GM12878 (cell line): ENCODE measurements around the gene MED22. TPM values are rescaled to one million over a fixed set of nuclear protein-coding genes. Genes with fewer than 3 reads are reported as not detected.

Experiments used
- ATAC-seq: fragments of 200-7000 bp; cut with Tn5 transposase; 3 replicates; pipeline ENCODE4 v1.9.1; 2020; ENCODE audit warnings: mild to moderate bottlenecking, moderate library complexity
- BruUV-seq: library from RNA; stranded (reverse); fragments of 400-500 nt; replicated peaks from 2 replicates; lab custom pipeline; 2021; lab: Mats Ljungman, UMichigan
- CTCF ChIA-PET: fragments of 300-600 bp; sonication (Branson Sonifier 250); formaldehyde crosslinking; extraction: SDS; loops from one replicate; lab custom pipeline; 2021; ENCODE audit warnings: inconsistent platforms; lab: Yijun Ruan, JAX
- POLR2A ChIA-PET: fragments of 350-600 bp; formaldehyde crosslinking; extraction: SDS; loops from one replicate; lab custom pipeline; 2021; ENCODE audit warnings: inconsistent platforms; lab: Charles Lee
- RAD21 ChIA-PET: fragments of 300-600 bp; sonication (Branson Sonifier 250); formaldehyde crosslinking; loops from one replicate; lab custom pipeline; 2023; ENCODE audit warnings: antibody characterized with exemption; ENCODE audit not compliant: unreplicated experiment; lab: Charles Lee
- SMC1A ChIA-PET: fragments of 300-600 bp; sonication (Branson Sonifier 250); formaldehyde crosslinking; loops from one replicate; lab custom pipeline; 2023; ENCODE audit not compliant: unreplicated experiment, uncharacterized antibody; lab: Charles Lee
- DNase-seq: peaks from one replicate; pipeline ENCODE4 v3.0.0-alpha.2; 2011; ENCODE audit warnings: low read depth, low spot score
- FAIRE-seq: peaks from 3 replicates; lab custom pipeline; 2011; peaks lifted over from hg19 to GRCh38; lab: Jason Lieb, UNC
- H2AFZ ChIP-seq: 2 replicates; pipeline ENCODE4 v1.6.0; 2011; ENCODE audit warnings: low read depth, low read length, control low read depth; ENCODE audit not compliant: control insufficient read depth
- H3K27ac ChIP-seq: 2 replicates; pipeline ENCODE4 v1.5.1; 2011; ENCODE audit warnings: control low read depth; ENCODE audit not compliant: control insufficient read depth, insufficient read depth
- H3K27me3 ChIP-seq, 2 experiments: replicated peaks in 1 of 2; 2 replicates each; pipeline versions ENCODE4 v1.6.0 to v1.6.1; 2011; ENCODE audit warnings: low read length in 1 of 2; ENCODE audit not compliant: control insufficient read depth in 2 of 2, insufficient read depth in 2 of 2
- H3K36me3 ChIP-seq, 2 experiments: 2 replicates each; pipeline ENCODE4 v1.5.1; 2011; ENCODE audit warnings: low read length in 1 of 2; ENCODE audit not compliant: control insufficient read depth in 2 of 2, insufficient read depth in 2 of 2
- H3K4me1 ChIP-seq: 2 replicates; pipeline ENCODE4 v1.6.1; 2011; ENCODE audit warnings: mild to moderate bottlenecking, low read length, moderate library complexity, mixed read lengths; ENCODE audit not compliant: control insufficient read depth, insufficient read depth
- H3K4me2 ChIP-seq: 2 replicates; pipeline ENCODE4 v1.6.0; 2011; ENCODE audit warnings: control low read depth; ENCODE audit not compliant: control insufficient read depth, insufficient read depth
- H3K4me3 ChIP-seq: fragments of 200-600 bp; sonication (generic); 2 replicates; pipeline ENCODE4 v1.5.1; 2016
- H3K79me2 ChIP-seq: 2 replicates; pipeline ENCODE4 v1.6.0; 2011; ENCODE audit warnings: low read length; ENCODE audit not compliant: control insufficient read depth, insufficient read depth
- H3K9ac ChIP-seq: 2 replicates; pipeline ENCODE4 v1.8.0; 2011; ENCODE audit warnings: low read length, control low read depth, mixed read lengths; ENCODE audit not compliant: control insufficient read depth, insufficient read depth
- H3K9me3 ChIP-seq: replicated peaks from 3 replicates; pipeline ENCODE4 v1.5.1; 2011; ENCODE audit warnings: mild to moderate bottlenecking, low read length; ENCODE audit not compliant: control insufficient read depth, insufficient read depth
- H4K20me1 ChIP-seq: 2 replicates; pipeline ENCODE4 v1.6.0; 2011; ENCODE audit not compliant: control insufficient read depth, insufficient read depth
- CBX5 ChIP-seq: sonication (generic); IDR thresholded peaks from 2 replicates; pipeline ENCODE4 v1.6.1; 2016; ENCODE audit warnings: low read depth, moderate library complexity, mild to moderate bottlenecking, inconsistent platforms
- CHD1 ChIP-seq: IDR thresholded peaks from 2 replicates; pipeline ENCODE4 v1.6.1; 2012; ENCODE audit warnings: low read depth, low read length, improper control_type of control experiment
- CHD4 ChIP-seq: fragments of 200-600 bp; sonication (generic); IDR thresholded peaks from 2 replicates; pipeline ENCODE4 v1.6.1; 2016; ENCODE audit warnings: mild to moderate bottlenecking
- ETV6 ChIP-seq, 2 experiments: fragments of 450-650 bp in 1 of 2; IDR thresholded peaks in 1 of 2; conservative IDR thresholded peaks in 1 of 2; 2 replicates each; pipeline ENCODE4 v1.6.1; 2014; ENCODE audit warnings: antibody characterized with exemption in 1 of 2, borderline replicate concordance in 1 of 2, low read depth in 1 of 2, mild to moderate bottlenecking in 1 of 2, moderate library complexity in 1 of 2
- PBX3 ChIP-seq: IDR thresholded peaks from 2 replicates; pipeline ENCODE4 v1.6.1; 2011; ENCODE audit warnings: mild to moderate bottlenecking, low read depth, low read length, moderate library complexity; ENCODE audit not compliant: insufficient replicate concordance
- POLR2A ChIP-seq: IDR thresholded peaks from 2 replicates; pipeline ENCODE4 v1.6.1; 2011; ENCODE audit warnings: low read depth, mild to moderate bottlenecking, low read length
- RB1 ChIP-seq: fragments of 450-650 bp; formaldehyde crosslinking; IDR thresholded peaks from 2 replicates; pipeline ENCODE4 v1.6.1; 2017; ENCODE audit warnings: mild to moderate bottlenecking, borderline replicate concordance
- SMARCA5 ChIP-seq: fragments of 450-650 bp; IDR thresholded peaks from 2 replicates; pipeline ENCODE4 v1.6.1; 2017; ENCODE audit warnings: mild to moderate bottlenecking
- SMC3 ChIP-seq: IDR thresholded peaks from 2 replicates; pipeline ENCODE4 v1.6.1; 2011; ENCODE audit warnings: low read length, improper control_type of control experiment, borderline replicate concordance
- ZBTB11 ChIP-seq: fragments of 450-650 bp; formaldehyde crosslinking; IDR thresholded peaks from 2 replicates; pipeline ENCODE4 v1.5.0; 2022; ENCODE audit warnings: mild to moderate bottlenecking, missing genetic modification characterization
- ZNF24 ChIP-seq: fragments of 450-650 bp; IDR thresholded peaks from 2 replicates; pipeline ENCODE4 v1.6.1; 2017; ENCODE audit warnings: antibody characterized with exemption, mild to moderate bottlenecking
- WGBS: methylation state at CpG from one replicate; pipeline ENCODE4 v1.1.6; 2016; ENCODE audit warnings: low lambda C conversion rate; ENCODE audit not compliant: insufficient replicate concordance, insufficient coverage; ENCODE audit errors: missing lambda C conversion rate; 5-methylcytosine and 5-hydroxymethylcytosine counted together
- in situ Hi-C: fragments of 300-500 bp; cut with MboI; formaldehyde crosslinking; loops from 9 replicates; pipeline ENCODE4 v1.14.3; 2018; ENCODE audit warnings: mixed read lengths
- intact Hi-C: fragments of 100-400 bp; cut with micrococcal nuclease; formaldehyde crosslinking; loops from one replicate; pipeline ENCODE4 v1.14.2; 2022; ENCODE audit not compliant: unreplicated experiment
- polyA plus RNA-seq, 11 experiments: library from polyadenylated mRNA; depleted of rRNA in 4 of 11; unstranded in 6 of 11; stranded (reverse) in 5 of 11; fragments of >200 nt; fragmentation: Nextera tagmentation in 4 of 11; fragmentation: Illumina TruSeq in 1 of 11; extraction: Ambion mirVana in 4 of 11; extraction: Trizol in 1 of 11; gene quantifications; 1 replicate in 1 of 11; 2 replicates in 10 of 11; pipeline versions ENCODE4 v1.2.1 to v1.2.3, GENCODE V29; 2011 to 2016; ENCODE audit warnings: inconsistent platforms in 2 of 11, missing spikeins in 2 of 11, low read depth in 1 of 11
- total RNA-seq, 4 experiments: library from RNA; depleted of rRNA in 3 of 4; stranded (reverse); fragments of >200 nt in 3 of 4; fragmentation: Illumina TruSeq in 1 of 4; extraction: Trizol in 1 of 4; gene quantifications; 2 replicates each; pipeline versions ENCODE4 v1.2.1 to v1.2.3, GENCODE V29; 2013 to 2021
- TF ChIP-seq, protein P1 (sequence below): IDR thresholded peaks from 2 replicates; pipeline ENCODE4 v1.6.1; 2012; ENCODE audit warnings: low read depth, low read length, improper control_type of control experiment

MED22 gene
- total and polyA plus RNA-seq, 10 of the 15 experiments (the other 5 are each of a cell fraction or from before 2014, with no cell fraction given), result 1.4 to 42.1 (median 24.6) TPM

DNA sequence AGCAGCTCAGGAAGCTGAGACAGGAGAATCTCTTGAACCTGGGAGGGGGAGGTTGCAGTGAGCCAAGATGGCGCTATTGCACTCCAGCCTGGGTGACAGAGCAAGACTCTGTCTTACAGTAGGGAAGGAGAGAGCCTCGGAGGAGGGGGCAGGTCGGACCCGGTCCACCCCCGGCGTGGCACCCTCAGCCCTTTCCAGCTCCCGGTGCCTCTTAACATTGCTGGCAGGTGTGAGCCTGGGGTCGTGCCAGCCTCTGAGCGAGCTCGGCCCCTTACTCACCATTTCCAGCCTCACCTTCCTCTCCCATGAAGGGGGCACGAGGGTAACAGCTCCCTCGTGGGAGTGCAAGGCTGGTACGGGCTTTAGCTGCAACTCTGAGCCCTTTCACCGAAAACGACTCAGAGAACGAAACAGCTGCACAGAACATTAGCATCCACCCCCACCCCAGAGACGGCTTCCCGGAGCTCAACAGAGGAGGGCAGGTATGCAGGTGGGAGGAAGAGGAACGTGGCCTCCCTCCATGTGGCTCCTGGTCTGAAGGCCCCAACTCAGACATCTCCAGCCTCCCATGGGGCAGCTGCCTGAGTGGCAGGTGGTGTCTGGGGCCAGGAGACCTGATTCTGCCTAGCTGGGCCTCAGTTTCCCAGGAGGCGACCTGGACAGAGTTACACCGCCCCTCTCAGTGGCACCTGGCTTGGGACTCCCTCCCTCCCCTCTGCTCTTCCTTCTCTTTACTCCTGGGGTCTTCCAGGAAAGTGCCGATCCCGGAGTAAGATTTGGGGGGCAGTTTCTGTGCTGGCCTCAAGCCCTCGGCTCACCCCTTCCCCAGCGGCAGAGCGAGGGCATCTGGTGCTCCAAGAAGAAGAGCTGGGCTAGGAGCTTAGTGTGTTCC is 44.4 kb downstream of the MED22 start (continued):
- TF ChIP-seq CBX5, result no peak
- TF ChIP-seq CHD4, result no peak
- no peak for TF ChIP-seq ETV6 (conservative IDR thresholded peaks at IDR 0.05 in 1 of 2, IDR thresholded peaks at IDR 0.05 in 1 of 2; ENCODE audit: borderline replicate concordance in 1 of 2, low read depth in 1 of 2)
- TF ChIP-seq ZNF24, result no peak
- TF ChIP-seq, all 136 proteins: peak for 0

DNA sequence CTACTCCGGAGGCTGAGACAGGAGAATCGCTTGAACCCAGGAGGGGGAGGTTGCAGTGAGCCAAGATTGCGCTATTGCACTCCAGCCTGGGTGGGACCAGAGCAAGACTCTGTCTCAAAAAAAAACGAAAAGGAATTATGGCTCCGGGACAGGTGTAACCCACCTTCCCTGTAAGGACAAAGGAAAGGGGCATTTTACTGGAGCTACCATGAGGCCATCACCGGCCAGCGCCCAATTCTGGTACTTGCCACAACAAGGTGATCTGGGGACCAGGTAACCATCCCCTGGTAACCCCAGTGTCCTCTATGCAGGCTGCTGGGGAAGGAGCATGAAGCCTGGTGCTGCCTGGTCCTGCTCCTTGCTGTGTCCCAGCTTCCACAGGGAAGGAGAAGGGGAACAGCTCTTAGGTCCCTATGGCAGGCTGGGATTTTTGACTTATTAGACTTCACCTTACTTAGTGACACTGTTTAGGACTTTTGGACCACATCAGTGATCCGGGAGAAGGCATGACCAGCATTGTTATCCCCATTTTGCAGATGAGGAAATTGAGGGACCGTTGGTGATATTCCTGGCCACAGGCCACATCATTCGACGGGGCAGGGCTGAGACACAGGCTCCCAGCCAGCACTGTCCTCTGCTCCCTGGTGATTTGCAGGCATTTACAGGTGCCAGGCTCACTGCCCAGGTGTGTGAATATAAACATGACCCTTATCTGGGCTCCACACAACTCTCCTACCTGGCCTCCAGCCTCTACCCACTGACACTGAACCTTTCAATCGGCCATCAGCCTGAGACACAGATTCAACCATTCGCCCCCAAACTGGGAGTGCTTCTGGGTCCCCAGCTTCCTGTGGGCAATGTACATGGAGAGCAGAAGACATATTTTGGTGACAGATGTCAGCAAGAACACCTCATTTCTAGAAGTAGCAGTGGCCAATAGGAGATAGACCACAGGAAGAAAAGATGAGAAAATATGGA is 46.4 kb downstream of the MED22 start:
- no peak overlapping the region for H3K27ac ChIP-seq
- 47% methylated on average over 13 of the region's 13 CpGs for WGBS

More for the DNA sequence above, 46.4 kb downstream of the MED22 start:
- no peak for DNase-seq
- CTCF ChIA-PET, result no interaction called here
- no peak for FAIRE-seq
- H3K9me3 ChIP-seq, result no peaks in the 10 kb centered on the region
- no peaks in the 10 kb centered on the region for H3K36me3 ChIP-seq
- H3K4me1 ChIP-seq, result no peaks in the 10 kb centered on the region
- no peaks in the 10 kb centered on the region; a peak in 2 of 4 replicates for H3K27me3 ChIP-seq
- no peak overlapping the region for H2AFZ ChIP-seq
- ATAC-seq, result no peak
- H3K4me2 ChIP-seq, result no peak overlapping the region
- H3K9ac ChIP-seq, result no peak overlapping the region
- no peaks in the 10 kb centered on the region for H4K20me1 ChIP-seq
- SMC1A ChIA-PET, result no interaction called here
- no peak overlapping the region for H3K4me3 ChIP-seq
- POLR2A ChIA-PET, result no interaction called here
- H3K79me2 ChIP-seq, result no peaks in the 10 kb centered on the region
- RAD21 ChIA-PET, result no interaction called here
- in situ Hi-C loops (no loop called here), intact Hi-C loops (no loop called here)
- BruUV-seq, result no TSS peak
- TF ChIP-seq, protein P1, sequence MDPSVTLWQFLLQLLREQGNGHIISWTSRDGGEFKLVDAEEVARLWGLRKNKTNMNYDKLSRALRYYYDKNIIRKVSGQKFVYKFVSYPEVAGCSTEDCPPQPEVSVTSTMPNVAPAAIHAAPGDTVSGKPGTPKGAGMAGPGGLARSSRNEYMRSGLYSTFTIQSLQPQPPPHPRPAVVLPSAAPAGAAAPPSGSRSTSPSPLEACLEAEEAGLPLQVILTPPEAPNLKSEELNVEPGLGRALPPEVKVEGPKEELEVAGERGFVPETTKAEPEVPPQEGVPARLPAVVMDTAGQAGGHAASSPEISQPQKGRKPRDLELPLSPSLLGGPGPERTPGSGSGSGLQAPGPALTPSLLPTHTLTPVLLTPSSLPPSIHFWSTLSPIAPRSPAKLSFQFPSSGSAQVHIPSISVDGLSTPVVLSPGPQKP, result no peak
- TF ChIP-seq POLR2A (no peak), ZBTB11 (no peak), SMARCA5 (no peak), CHD1 (no peak), RB1 (no peak), CBX5 (no peak), SMC3 (no peak), PBX3 (no peak)
